ENCODE measurements around the gene ZCCHC4. TPM values are rescaled to one million over a fixed set of nuclear protein-coding genes. Genes with fewer than 3 reads are reported as not detected.
A peak's percentile ranks its signal among the peaks of the same experiment; 100 is the strongest.

Gene ZCCHC4
- total RNA-seq, 1 experiment from 2014 or later: 13.1 TPM

- no peaks in the 10 kb centered on the region for H3K27me3 ChIP-seq (replicated peaks; ENCODE audit: control insufficient read depth, insufficient read depth, low read length)
- TF ChIP-seq CTCF (IDR thresholded peaks at IDR 0.05; ENCODE audit: insufficient read depth in 1 of 2, low read depth in 1 of 2, low read length in 1 of 2, severe bottlenecking in 1 of 2, unreplicated experiment in 1 of 2): no peak
- no TSS peak for BruUV-seq (replicated peaks)
- intact Hi-C loops (cut with micrococcal nuclease; ENCODE audit: unreplicated experiment): loop anchor here (2.0 to 5.0 kb wide), 3 partner anchors 64 to 215 kb away; partner anchors contain the start of genes PI4K2B, SEPSECS and ZCCHC4
- peaks cover 10% of the 10 kb centered on the region; the same call in 1 of the 2 replicates for H3K4me1 ChIP-seq
- DNase-seq: peak; percentile 95 to 97
- no peaks in the 10 kb centered on the region for H3K9me3 Mint-ChIP-seq (ENCODE audit: unreplicated experiment)
- ChIA-PET CTCF (interaction anchor here (0.6 to 1.9 kb wide), 3 partner anchors 10 to 144 kb away, joined by 3 to 5 read pairs (median 4); no protein-coding TSS in a partner anchor), POLR2A (interaction anchor here (0.6 kb wide), 4 partner anchors 26 to 244 kb away, joined by 4 to 9 read pairs (median 8); no protein-coding TSS in a partner anchor)
- peaks cover 14% of the 10 kb centered on the region for H3K36me3 Mint-ChIP-seq (ENCODE audit: insufficient read depth, unreplicated experiment)
- no peaks in the 10 kb centered on the region for H3K36me3 ChIP-seq (ENCODE audit: control insufficient read depth, insufficient read depth, low read length)
- H3K27me3 Mint-ChIP-seq (ENCODE audit: insufficient read depth, unreplicated experiment): no peaks in the 10 kb centered on the region
- no peak within 1 kb of the TSS for H3K4me3 Mint-ChIP-seq (ENCODE audit: unreplicated experiment)
- H3K27ac Mint-ChIP-seq (ENCODE audit: unreplicated experiment): peak within 1 kb of the TSS; percentile 87
- peak within 1 kb of the TSS; percentile 84 for H3K4me3 ChIP-seq (ENCODE audit: low read depth, low read length)
- no peaks in the 10 kb centered on the region for H3K9me3 ChIP-seq
- peaks cover 7% of the 10 kb centered on the region for H3K4me1 Mint-ChIP-seq (ENCODE audit: low read depth, unreplicated experiment)
Measured at GRCh38 chr4:25376754-25377571, 64.4 kb downstream of the ZCCHC4 start, which contains the start of gene ANAPC4. ANAPC4 (plus strand) TSS chr4:25377263; CDS start chr4:25377428, 165 bp downstream.

DNA sequence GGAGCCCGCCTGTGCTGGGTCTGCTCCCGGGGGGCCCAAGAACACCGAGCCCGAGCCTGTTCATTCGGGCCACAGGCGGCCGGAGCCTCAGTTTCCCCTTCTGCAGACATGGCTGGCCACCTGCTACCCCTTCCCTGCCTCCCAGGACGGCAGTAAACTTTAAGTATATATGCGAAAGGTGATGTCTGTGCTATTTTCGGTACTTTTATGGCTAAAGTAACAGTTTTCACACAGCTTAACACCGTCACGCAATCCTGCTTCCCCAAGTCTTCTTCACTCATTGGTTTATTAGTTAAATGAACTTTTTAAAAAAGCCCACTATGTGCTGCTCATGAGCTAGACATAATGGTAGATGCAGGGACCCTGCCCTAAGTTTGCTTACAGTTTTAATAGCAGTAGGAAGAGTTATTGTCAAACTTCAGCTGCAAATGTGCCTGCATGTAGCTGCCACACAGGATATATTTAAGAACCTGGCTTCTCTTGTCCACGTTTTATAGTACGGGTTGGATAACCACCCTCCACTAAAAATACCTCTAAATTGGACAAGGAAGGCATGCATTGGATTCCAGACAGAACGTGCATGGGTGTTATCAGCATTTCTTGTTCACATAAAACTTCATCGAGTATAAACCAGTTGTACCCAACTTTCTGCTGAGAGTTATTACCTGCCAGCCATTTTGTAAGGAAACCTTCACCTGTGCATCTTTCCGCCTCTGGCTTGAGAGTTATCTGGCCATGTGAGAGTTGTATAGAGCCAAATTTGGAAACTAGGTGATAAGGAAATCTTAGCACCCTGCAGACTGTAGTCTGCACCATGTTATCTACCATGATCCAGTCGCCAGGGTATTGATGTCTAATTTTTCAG lies 65.2 kb downstream of the ZCCHC4 start:
- ChIA-PET CTCF (interaction anchor here (1.9 kb wide), 1 partner anchor 66 kb away, joined by 5 read pairs; no protein-coding TSS in a partner anchor), POLR2A (no interaction called here)
- no peaks in the 10 kb centered on the region for H3K36me3 ChIP-seq (ENCODE audit: control insufficient read depth, insufficient read depth, low read length)
- H3K36me3 Mint-ChIP-seq (ENCODE audit: insufficient read depth, unreplicated experiment): peaks cover 12% of the 10 kb centered on the region
- H3K27ac Mint-ChIP-seq (ENCODE audit: unreplicated experiment): peak overlapping the region; percentile 87
- peaks cover under 1% of the 10 kb centered on the region for H3K4me1 Mint-ChIP-seq (ENCODE audit: low read depth, unreplicated experiment)
- TSS peak; percentile 61 for BruUV-seq (replicated peaks)
- TF ChIP-seq CTCF (IDR thresholded peaks at IDR 0.05; ENCODE audit: insufficient read depth in 1 of 2, low read depth in 1 of 2, low read length in 1 of 2, severe bottlenecking in 1 of 2, unreplicated experiment in 1 of 2): no peak
- H3K9me3 Mint-ChIP-seq (ENCODE audit: unreplicated experiment): no peaks in the 10 kb centered on the region
- no peak overlapping the region for H3K4me3 Mint-ChIP-seq (ENCODE audit: unreplicated experiment)
- no peaks in the 10 kb centered on the region for H3K27me3 ChIP-seq (replicated peaks; ENCODE audit: control insufficient read depth, insufficient read depth, low read length)
- DNase-seq: no peak
- intact Hi-C loops (cut with micrococcal nuclease; ENCODE audit: unreplicated experiment): loop anchor here (2.0 to 5.0 kb wide), 3 partner anchors 65 to 216 kb away; partner anchors contain the start of genes PI4K2B, SEPSECS and ZCCHC4
- H3K4me1 ChIP-seq: peaks cover 10% of the 10 kb centered on the region; the same call in 1 of the 2 replicates
- peak overlapping the region; percentile 84 for H3K4me3 ChIP-seq (ENCODE audit: low read depth, low read length)
- H3K27me3 Mint-ChIP-seq (ENCODE audit: insufficient read depth, unreplicated experiment): no peaks in the 10 kb centered on the region
- no peaks in the 10 kb centered on the region for H3K9me3 ChIP-seq

DNA sequence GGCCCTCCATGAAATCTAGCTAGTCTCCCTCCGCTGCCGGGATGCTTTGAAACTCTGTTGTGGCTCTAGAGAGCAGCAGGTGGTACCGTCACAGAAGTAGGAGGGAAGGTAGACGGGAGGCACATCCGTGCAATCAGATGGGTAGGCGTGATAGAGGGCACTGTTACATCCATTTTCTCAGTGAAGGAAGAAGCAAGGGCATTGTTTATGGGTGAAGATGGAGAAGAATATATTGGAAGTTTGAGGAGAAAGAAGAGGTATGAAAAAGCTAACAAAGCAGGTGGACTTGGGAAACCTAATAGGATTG lies 65.8 kb downstream of the ZCCHC4 start:
- Histone ChIP-seq H3K9me3 (no peaks in the 10 kb centered on the region), H3K27me3 (replicated peaks; ENCODE audit: control insufficient read depth, insufficient read depth, low read length) (no peaks in the 10 kb centered on the region), H3K4me1 (peaks cover 10% of the 10 kb centered on the region; the same call in 1 of the 2 replicates), H3K4me3 (ENCODE audit: low read depth, low read length) (no peak overlapping the region), H3K36me3 (ENCODE audit: control insufficient read depth, insufficient read depth, low read length) (no peaks in the 10 kb centered on the region)
- Mint-ChIP-seq H3K9me3 (ENCODE audit: unreplicated experiment) (no peaks in the 10 kb centered on the region), H3K4me1 (ENCODE audit: low read depth, unreplicated experiment) (no peaks in the 10 kb centered on the region), H3K27ac (ENCODE audit: unreplicated experiment) (no peak overlapping the region), H3K27me3 (ENCODE audit: insufficient read depth, unreplicated experiment) (no peaks in the 10 kb centered on the region), H3K36me3 (ENCODE audit: insufficient read depth, unreplicated experiment) (peaks cover 12% of the 10 kb centered on the region), H3K4me3 (ENCODE audit: unreplicated experiment) (no peak overlapping the region)
- ChIA-PET CTCF (no interaction called here), POLR2A (no interaction called here)
- TF ChIP-seq CTCF (IDR thresholded peaks at IDR 0.05; ENCODE audit: insufficient read depth in 1 of 2, low read depth in 1 of 2, low read length in 1 of 2, severe bottlenecking in 1 of 2, unreplicated experiment in 1 of 2): no peak
- intact Hi-C loops (cut with micrococcal nuclease; ENCODE audit: unreplicated experiment): loop anchor here (5.0 kb wide), 2 partner anchors 146 to 216 kb away; partner anchors contain the start of genes PI4K2B and SEPSECS
- DNase-seq: no peak
- BruUV-seq (replicated peaks): no TSS peak
